ENCODE data around the gene GNB5.
"Not testable (repeated sequence)": the region's sequence is repeated elsewhere in the genome, so short reads cannot be mapped to it uniquely, and the experiment has no call there.

The GNB5 gene

DNA sequence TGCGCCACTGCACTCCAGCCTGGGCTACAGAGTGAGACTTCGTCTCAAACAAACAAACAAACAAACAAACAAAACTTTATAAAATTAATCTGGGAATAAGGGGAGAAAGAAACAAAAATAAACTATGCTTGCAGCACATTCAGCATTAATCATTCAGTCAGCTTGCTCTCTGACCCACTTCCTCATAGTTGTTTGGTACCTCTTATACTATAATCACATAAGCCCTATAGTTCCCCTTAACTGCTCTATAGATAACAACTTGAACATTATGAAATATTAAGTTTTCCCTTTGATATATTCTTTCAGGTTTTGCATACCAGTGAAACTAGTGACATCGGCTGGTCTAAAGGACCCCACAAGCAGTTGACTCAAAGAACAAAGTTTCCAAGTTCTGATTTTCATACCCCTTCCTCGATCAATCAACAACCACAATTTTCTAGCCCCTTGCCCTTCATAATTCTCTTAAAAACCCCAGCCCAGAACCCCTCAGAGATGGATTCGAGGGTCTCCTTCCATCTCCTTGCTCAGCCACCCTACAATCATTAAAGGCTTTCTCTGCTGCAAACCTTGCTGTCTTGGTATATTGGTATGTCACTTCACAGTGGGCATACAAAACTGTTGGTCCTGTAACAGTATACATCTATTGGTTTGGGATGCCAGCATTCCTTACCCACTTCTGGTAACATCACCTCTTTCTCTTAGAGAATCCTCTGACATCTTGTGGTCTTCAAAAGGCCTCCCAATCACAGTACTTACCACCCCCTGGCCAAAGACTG, 105.0 kb downstream of the GNB5 start:
- no peak for DNase-seq

DNA sequence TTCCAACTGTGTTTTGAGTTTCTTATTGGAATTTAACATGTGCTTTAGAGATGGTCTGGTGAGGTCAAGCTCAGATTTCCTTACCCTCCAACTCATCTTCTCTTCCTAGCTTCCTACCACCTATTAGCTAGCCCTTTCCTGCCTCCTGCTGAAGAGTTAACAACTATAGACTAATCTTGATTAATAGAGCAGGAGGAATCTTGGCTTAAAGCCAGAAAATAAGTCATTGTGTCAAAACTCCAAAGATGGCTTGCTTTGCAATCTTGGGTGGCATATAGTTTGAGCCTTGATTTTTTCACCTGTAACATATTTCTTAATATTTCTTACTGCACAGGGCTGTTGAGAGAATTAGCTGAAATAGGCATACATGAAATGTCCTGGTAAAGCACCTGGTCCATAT, 105.9 kb downstream of the GNB5 start:
- DNase-seq, result no peak

DNA sequence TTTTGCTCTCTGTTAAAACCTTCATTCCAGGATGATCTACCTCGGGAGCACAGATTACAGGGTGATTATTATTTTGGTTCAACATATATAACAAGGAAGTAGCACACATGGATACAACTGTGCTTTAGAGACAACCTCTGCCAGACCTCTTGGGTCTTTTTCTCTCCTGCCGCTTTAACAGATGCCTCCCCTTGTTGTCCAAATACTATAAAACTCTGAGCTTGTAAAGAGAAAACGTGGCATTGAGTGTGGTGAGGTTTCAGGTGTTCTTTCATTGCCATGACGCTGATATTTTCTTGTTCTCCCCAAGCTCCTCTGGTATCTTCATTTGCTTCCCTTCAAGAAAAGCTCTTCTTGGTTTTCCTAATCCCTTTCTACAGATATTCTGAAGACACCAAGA, 107.6 kb downstream of the GNB5 start:
- DNase-seq, result no peak

DNA sequence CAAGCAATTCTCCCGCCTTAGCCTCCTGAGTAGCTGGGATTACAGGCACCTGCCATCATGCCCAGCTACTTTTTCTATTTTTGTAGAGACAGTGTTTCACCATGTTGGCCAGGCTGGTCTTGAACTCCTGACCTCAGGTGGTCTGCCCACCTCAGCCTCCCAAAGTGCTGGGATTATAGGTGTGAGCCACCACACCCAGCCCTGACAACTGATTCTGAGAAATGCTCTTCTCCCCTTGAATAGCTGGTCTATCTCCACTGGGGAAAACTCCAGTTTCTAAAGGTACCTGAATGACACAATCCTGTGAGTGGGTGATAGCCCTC, 108.2 kb downstream of the GNB5 start:
- not testable (repeated sequence) for DNase-seq

DNA sequence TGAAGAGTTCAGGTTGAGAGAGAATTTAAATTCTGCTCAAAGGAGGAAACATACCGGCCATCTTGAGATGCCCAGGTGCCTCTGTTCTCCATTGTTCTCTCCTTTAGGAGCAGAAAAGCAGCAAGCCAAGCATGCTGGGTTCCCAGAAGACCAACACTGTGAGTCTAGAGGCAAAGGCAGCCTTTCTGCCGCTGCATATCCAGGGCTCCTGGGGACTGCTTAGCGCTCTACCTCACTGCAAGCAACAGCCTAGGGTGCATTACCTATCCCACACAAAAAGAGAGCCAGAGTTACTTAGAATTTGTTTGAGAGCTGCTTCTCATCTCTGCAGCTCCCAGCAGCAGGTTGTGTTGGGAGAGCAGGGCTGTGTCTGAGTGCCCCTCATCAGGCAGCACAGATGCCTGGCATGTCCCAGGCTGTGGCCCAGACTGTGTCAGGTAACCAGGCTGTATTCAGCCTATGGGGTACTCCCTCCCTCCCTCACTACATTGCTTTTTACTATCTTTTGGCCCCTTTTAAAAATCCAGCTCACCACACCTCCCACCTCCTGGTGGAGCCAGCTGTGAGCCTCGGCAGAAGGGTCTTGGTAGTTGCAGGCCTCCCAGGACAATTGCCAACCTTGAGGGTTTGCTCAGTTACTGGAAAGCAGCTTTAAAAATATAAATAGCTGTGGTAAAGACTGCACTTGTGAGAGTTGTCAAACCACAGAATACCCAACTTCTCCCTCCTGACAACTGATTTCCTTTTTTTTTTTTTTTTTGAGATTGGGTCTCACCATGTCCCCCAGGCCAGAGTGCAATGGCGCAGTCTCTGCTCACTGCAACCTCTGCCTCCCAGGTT, 108.8 kb downstream of the GNB5 start:
- no peak for DNase-seq

DNA sequence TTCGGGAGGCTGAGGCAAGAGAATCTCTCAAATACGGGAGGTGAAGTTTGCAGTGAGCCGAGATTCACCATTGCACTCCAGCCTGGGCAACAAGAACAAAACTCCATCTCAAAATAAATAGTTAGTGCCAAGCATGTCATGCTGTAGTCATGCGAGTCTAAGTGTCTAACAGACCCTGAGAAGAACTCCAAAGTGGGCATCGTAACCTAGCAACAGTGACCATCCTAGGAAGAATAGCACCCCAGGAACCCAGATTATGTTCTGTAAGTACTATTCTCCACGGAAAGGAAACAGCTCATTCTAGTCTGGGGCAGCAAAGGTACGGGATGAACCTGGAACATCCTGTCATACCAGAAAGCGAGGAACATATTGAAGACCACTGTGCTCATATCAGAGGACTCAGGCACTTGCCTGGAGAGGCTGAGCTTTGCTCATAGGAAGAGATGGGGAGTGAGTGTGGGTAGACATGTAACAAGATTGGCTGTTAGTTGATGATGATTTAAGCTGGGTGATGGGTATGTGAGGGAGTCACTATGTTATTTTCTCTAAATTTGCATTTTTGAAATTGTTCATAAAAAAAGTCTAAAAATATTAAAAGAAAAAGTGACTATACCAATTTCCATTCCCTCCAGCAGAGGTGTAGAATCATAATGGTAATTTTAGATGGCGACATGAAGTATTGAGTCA, 110.3 kb downstream of the GNB5 start:
- no peak for DNase-seq

DNA sequence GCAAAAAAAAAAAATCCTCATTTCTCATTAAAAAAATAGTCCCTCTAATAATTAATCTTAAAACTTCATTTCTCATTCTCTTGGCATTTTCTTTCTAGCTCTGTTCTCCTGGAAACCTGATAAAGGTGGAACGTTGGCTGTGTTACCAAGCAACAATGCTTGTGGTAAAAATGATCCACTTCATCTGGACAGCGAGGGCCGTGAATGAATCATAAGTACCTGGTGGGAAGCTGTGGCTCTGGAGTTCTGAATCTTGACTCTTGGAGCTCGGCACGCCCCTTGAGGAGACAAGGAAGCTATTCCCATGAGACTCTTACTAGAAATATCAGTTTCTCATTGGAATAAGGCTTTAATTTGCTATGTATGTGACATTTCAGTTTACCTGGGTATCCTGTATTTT, 111.2 kb downstream of the GNB5 start:
- no peak for DNase-seq

DNA sequence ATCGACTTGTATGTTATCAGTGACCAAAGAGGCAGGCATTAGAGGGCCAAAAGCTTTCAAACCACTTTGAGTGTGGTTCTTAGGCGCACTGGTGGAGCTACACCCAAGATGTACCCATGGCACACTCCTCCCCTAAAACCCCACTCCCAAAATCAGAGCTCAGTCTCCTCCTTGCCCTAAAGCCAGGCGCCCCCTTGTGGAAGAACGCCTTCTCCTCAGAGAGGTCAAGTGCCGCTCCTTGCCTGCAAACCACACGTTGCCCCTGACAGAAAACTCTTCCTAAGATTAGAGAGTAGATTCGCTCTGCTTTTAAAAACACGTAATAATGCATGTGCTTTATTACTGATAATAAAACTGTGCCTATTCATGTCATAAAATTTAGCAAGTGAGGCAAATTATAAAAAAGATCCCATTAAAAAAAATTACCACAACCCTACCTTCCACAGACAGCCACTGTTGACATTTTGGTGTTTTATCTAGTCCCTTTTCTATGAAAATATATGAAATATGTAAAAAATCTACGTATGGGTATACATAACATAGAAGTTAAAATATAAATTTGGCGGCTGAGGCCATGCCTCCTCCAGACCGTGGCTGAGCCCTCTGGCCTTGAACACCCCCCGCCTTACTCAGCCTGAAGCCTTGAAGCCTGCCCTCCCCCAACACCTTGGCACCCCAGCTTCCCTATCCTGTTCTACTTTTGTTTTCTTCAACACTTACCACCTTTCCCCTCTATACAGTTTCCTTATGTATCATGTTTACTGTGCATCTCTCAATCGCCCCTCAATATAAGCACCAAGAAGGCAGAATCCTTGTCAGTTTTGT, 112.1 kb downstream of the GNB5 start:
- peak; percentile 82 for DNase-seq

DNA sequence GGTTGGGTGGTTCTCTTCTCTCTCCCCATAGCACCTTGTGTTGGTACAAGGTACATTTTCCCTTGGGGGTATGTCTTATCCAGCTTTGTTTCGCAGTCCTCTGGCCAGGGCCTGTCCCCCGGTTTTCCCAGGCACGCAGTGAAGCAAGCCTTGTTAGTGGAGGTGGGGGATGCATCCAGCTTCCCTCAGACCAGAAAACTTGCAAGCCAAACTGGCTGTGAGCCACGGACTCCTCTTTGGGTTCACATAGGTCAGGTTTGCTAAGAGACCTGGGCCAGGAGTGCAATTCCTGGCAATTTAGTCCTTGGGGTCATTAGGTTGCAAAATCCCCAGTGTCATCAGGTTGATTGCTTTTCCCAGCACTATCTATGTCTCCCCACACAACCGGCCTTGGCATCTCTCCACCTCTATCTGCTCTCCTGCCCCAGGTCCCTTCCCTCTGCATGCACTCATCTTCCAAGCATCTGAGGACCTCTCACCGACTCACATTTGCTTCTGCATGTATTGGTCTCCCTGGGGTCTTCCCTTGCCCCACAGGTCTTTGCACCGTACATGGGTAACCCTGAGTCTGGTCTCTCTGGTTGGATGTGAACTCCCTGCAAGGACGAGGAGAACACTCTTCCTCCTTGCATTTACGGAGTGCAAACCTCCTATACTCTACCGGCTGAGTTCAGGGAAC, 112.9 kb downstream of the GNB5 start:
- no peak for DNase-seq

DNA sequence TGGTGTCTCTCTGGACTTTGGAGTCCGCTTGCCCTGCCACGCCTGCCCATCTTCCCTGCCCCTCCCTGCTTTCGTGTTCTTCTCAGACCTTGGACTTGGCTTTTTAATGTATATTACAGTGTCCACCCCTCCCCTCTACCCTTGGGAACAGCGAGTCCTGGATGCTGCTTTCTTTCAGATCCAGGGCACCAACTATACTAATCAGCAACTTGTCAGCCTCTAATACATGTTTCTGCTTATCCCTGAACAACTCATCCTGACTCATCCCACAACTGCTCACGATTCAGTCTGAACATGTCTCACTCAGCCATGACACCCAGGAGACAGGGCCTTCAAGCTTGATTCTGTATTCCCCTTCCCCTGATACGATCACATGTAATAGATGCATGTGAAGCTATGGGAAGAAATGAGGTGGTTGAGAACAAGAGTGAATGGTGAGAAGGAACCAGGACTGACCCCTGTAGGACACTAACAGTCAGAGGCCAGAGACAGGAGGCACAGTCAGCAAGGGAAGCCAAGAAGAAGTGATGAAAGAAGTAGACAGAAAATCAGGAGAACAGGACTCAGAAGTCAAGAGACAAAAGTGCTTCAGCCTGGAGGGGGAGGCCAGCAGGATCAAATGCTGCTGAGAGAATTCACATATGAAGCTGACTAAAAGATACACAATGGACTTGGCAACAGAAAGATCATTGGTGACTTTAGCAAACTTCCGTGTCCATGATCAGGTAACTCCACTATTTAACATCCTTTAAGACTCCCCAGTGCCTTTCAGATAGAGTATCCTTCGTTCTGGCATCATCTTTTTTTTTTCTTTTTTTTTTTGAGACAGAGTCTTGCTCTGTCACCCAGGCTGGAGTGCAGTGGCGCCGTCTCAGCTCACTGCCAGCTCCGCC, 114.1 kb downstream of the GNB5 start:
- no peak for DNase-seq

DNA sequence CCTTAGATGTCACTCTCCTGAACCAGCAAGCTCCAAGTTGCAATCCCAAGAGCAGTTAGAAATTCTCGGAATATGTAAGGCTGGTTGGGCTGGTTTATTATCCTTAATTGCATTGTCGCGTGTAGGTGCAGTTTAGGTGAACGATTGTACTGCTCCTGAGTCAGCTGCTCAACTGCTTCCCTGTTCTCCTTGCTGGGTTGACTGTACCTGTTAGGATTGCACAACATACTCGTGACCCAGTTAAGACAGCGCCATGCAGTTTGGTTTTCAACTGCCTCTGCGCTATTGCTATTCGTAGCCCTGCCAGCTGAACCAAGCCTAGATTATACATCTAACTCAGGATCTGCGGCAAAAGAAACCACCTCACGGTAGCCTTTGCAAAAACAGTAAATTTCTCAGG, 119.6 kb downstream of the GNB5 start:
- no peak for DNase-seq

DNA sequence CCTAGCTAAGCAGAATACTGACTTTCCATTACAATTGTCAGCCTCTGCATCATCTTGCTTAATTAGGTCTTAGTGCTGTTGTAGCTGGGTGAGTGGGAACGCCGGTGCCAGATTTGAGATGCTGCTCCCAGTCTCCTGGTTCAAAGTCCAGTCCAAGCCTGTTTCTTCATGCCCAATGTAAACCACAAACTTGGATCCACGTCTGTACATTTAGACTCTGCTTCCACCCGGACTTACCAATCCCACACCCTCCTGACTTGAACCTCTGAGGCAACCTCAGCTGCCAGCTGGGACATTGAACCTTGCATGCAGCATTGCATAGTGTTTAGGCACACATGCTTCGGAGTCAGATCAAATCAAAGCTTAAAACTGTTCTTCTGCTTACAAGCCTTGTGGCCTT, 121.6 kb downstream of the GNB5 start:
- DNase-seq, result no peak

DNA sequence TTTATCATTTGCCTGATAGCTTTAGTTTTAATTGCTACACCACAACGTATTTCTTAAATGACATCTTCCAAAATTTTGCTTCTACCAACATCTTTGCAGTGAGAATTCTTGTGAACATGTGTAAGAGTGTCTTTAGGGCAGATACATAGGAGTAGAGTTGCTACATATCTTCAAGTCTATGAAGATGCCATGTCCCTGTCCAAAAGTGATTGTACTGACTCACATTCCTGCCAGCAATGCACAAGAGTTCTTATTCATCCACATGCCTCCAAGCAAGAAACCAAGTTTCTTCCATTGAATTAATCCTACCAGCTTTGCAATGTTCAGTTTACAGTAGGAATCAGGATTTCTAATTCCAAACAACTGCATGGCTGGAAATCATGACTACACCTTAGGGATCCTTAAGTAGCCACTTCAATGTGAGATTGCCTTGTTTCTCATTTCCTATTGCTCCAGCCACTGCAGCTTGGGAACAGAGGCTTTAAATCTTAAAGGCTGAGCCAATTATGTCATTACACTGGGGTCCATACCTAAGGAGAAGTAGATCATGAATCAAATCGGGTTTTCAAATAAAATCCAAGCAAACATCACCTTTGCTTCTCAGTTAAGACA, 123.1 kb downstream of the GNB5 start:
- no peak for DNase-seq

DNA sequence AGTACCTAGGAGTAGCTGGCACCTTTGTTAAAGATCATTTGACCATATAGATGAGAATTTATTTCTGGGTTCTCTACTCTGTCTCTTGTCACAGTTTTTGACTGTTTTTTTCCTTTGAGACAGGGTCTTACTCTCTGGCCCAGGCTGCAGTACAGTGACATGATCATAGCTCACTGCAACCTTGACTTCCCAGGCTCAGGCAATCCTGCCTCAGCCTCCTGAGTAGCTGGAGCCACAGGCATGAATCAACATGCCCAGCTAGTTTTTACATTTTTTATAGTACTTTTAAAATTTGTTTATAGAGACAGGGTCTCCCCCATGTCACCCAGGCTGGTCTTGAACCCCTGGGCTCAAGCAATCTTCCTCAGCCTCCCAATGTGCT, 123.7 kb downstream of the GNB5 start:
- DNase-seq, result no peak

DNA sequence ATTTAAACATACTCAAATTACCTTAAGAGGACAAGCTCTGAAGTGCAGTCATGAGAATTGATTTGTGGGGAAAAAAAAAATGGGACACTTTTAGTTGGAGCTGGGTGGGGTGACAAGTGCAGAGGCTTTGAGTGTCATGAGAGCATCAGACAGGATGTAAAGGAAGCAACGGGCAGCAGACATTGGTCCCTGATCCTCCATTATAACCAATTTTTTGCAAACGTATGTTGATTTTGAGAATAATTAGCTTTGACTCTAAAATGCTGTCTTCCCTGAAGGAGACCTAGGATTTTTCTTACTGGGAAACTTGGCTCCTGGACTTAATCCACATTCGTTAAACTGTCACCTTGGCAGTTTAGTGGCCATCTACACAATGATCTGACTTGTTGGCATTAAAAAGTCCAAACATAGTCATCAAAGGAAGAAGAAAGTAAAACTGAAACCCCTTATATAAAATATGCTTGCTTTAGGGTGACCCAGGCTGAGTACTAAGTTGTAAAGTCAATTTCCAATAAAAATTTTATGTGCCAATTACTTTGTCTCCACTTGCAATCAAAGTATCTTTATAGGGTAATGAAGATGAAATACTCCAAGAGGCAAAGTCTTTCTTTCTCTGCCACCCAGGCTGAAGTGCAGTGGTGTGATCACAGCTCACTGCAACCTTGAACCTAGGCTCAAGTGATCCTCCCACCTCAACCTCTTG, 124.2 kb downstream of the GNB5 start:
- DNase-seq, result no peak
